GM10266 (cell line): Measurements from ENCODE around the gene AKAP10.

Experiments used
- DNase-seq: peaks from one replicate; pipeline ENCODE4 v3.0.0; 2012; ENCODE audit errors: extremely low spot score
- TF ChIP-seq, protein P1 (sequence below): IDR thresholded peaks from 2 replicates; pipeline ENCODE4 v1.5.1; 2012; ENCODE audit warnings: mild to moderate bottlenecking, low read depth; ENCODE audit not compliant: control insufficient read depth, insufficient read depth; ENCODE audit errors: missing control alignments

AKAP10 gene

DNA sequence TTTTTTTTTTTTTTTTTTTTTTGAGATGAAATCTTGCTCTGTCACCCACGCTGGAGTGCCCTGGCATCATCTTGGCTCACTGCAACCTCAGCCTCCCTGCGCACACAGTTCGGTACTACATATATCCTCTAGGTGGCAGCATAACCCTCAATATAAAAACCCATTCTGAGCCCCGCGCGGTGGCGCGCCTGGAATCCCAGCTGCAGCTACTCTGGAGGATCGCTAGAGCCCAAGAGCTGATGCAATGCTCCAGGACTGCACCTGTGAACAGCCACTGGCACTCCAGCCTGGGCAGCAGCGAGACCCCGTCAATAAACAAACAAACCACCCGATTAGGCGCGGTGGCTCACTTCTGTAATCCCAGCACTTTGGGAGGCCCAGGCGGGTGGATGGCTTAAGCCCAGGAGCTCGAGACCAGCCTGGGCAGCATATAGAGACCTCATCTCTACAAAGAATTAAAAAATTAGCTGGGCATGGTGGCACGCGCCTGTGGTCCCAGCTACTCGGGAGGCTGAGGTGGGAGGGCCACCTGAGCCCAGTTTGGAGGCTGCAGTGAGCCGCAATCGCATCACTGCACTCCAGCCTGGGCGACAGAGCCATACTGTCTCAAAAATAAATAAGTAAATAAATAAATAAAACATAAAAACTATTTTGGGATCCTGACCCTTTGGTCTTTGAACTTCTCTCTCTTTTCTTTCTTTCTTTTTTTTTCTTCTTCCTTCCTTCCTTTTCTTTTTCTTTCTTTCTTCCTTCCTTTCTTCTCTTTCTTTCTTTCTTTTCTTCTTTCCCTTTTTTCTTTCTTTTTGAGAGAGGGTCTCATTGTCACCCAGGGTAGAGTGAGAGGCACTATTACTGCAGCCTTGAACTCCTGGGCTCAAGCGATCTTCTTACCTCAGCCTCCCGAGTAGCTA is 15.4 kb upstream of the AKAP10 start:
- TF ChIP-seq, protein P1, sequence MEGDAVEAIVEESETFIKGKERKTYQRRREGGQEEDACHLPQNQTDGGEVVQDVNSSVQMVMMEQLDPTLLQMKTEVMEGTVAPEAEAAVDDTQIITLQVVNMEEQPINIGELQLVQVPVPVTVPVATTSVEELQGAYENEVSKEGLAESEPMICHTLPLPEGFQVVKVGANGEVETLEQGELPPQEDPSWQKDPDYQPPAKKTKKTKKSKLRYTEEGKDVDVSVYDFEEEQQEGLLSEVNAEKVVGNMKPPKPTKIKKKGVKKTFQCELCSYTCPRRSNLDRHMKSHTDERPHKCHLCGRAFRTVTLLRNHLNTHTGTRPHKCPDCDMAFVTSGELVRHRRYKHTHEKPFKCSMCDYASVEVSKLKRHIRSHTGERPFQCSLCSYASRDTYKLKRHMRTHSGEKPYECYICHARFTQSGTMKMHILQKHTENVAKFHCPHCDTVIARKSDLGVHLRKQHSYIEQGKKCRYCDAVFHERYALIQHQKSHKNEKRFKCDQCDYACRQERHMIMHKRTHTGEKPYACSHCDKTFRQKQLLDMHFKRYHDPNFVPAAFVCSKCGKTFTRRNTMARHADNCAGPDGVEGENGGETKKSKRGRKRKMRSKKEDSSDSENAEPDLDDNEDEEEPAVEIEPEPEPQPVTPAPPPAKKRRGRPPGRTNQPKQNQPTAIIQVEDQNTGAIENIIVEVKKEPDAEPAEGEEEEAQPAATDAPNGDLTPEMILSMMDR = peak; percentile 90

DNA sequence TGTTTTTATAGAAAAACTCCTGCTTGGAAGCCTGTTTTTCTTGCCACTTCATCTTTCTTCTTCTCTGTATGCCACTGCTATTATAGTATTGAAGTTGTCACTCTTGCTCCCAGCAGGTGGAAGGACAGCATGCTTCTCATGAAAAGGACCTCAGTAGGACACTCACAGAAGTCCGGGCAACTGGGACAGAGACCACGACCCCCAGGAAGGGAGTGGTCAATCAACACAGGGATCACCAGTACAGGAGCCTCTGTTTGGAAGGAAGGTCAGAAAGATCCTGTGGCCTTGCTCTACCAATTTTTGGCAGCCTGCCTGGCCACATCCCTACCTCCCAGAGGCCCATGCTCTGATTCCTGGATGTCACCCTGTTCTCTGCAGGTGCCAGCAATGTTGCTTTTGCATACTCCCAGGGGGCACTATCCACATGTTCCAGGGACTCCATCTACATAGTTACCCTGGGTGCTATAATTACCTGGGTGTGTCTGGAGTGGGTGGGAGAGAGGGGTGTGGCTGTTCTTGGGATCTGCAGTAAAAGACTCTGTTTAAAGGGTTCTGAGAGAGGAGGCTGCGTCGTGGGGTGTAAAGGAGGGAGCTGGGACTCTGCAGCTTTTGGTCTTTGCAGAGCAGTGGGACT is 13.7 kb upstream of the AKAP10 start:
- TF ChIP-seq, protein P1 = no peak
- DNase-seq = no peak

More for the DNA sequence above, 15.4 kb upstream of the AKAP10 start:
- peak; percentile 60 for DNase-seq

DNA sequence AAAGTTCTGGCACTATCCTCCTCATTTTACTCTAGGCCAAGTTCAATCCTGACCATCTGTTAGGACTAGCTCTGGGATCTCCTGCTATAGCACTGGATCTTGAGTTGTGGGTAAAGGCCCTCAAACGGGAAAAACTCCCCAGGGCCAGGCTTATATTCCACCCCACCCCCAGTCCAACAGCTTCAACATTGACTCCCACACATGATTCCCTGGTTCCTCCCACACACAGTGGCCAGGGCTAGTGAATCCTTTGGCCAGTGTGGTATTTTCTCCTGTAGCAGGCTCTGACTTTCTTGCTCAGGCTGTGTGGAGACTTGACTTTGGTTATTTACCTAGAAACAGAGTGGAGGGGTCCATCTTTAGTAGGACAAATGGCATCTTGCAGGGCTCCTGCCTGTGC is 10.3 kb upstream of the AKAP10 start:
- DNase-seq = no peak
- TF ChIP-seq, protein P1 = no peak

DNA sequence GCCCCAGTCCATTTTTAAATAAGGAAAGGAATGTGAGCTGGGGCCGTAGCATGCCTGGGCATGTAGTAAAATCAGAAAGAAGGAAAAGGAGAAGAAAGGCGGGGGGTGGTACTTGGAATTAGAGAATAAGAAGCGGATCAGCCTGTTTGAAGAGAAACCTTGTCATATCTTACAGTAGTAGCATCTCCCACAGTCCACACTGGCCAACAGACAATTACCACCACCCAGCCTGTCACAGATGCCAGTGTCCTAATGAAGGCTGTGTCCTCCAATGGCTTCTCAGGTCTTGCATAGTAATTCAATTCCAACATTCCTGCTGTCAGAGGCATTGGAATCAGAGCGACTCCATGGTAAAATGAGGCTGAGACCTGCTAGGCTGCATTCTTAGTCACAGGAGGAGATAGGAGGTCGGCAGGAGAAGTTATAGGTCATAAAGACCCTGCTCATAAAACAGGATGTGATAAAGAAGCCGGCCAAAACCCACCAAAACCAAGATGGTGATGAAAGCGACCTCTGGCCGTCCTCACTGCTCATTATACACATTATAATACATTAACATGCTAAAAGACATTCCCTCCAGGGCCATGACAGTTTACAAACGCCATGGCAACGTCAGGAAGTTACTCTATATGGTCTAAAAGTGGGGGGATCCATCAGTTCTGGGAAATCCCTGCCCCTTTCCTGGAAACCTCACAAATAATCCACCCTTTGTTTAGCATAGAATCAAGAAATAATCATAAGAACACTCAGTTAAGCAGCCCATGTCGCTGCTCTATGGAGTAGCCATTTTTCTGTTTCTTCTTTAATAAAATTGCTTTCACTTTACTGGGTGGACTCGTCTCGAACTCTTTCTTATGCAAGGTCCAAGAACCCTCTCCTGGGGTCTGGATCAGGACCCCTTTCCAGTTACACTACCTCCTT is 9.6 kb upstream of the AKAP10 start:
- TF ChIP-seq, protein P1 = no peak
- no peak for DNase-seq

DNA sequence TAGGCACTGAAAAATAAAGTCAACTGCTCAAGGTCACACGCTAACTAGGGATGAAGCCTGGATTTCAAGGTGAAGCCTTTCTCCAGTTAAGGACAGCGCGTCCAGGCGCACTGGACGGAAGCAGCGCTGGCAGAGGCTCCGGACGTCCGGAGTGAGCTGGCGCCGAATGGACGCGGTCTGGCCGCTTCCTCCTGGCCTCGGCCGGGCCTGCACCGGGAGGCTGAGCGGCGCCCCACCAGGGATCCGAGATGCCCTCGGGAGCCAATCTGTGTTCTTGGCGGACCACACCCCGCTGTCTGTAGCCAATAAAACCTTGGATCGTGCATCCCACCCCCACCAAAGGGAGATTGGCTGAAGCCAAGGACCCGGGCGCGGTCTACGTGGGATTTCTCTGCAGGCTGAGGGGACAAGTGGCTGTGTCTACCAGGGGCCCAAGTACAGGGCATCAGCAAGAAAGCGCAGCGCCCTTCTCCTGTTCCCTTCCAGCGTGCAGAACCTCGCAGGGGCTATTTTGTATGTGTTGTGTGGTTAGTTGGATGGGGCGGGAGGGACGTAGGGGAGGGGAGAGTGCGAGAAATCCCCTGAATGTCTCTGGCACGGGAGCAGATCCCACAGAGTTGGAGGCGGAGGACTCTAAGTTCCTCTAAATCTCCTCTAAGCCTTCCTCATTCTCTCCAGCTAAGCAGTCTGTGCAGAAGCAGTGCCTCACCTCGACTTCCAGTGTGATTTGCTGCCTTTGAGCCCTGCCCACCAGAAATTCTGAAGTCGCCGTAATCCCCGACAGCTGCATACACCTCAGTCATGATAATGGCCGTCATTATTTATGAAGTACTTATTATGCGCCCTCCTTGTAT is 2.5 kb upstream of the AKAP10 start:
- TF ChIP-seq, protein P1 = no peak
- DNase-seq = no peak

DNA sequence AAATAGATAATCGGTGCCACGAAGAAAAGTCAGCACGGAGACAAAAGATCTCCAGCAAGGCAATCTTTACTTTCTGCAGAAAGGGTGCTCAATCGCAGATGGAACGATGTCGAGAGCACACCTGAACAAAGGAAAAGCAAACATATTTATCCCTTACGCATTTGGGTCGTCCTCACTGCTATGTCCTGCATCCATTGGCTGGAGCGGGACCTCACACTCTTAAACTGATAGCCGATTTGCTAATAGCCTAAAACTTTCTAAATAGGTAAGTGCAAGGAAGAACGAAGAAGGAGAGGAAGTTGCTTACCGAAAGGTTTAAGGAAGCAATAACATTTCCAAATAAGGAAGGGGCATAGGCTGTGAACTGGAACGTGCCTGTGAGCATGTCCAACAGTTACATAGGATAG is 1.2 kb upstream of the AKAP10 start:
- TF ChIP-seq, protein P1 = no peak
- DNase-seq = no peak
